WTC11 (cell line): Measurements from ENCODE around the gene MREG. TPM values are rescaled to one million over a fixed set of nuclear protein-coding genes. Genes with fewer than 3 reads are reported as not detected.
A peak's percentile ranks its signal among the peaks of the same experiment; 100 is the strongest.

Source experiments
- ATAC-seq: fragments of 200-7000 bp; cut with Tn5 transposase; 2 replicates; pipeline ENCODE4 v1.10.0; 2021; ENCODE audit warnings: mild to moderate bottlenecking, moderate library complexity
- CTCF ChIA-PET: fragments of 300-600 bp; sonication (Branson Sonifier 250); formaldehyde crosslinking; loops from one replicate; lab custom pipeline; 2021; ENCODE audit warnings: antibody characterized with exemption; lab: Charles Lee
- POLR2A ChIA-PET: fragments of 350-600 bp; sonication (Branson Sonifier 250); formaldehyde crosslinking; loops from one replicate; lab custom pipeline; 2021; ENCODE audit warnings: antibody characterized with exemption; lab: Charles Lee
- DNase-seq: peaks from one replicate; pipeline ENCODE4 v3.0.0; 2021; ENCODE audit warnings: low spot score
- H3K27ac Mint-ChIP-seq: 2 replicates; pipeline ENCODE4 v1.8.0; 2021; ENCODE audit warnings: mixed read lengths
- H3K27me3 Mint-ChIP-seq: 2 replicates; pipeline ENCODE4 v1.8.0; 2021; ENCODE audit warnings: low read depth, mild to moderate bottlenecking, moderate library complexity, mixed read lengths
- H3K36me3 Mint-ChIP-seq: 2 replicates; pipeline ENCODE4 v1.8.0; 2021; ENCODE audit warnings: mixed read lengths
- H3K4me1 Mint-ChIP-seq: 2 replicates; pipeline ENCODE4 v1.8.0; 2022; ENCODE audit warnings: mixed read lengths
- H3K4me3 Mint-ChIP-seq: 2 replicates; pipeline ENCODE4 v1.8.0; 2021; ENCODE audit warnings: mild to moderate bottlenecking, moderate library complexity, mixed read lengths
- H3K9me3 Mint-ChIP-seq: 2 replicates; pipeline ENCODE4 v1.8.0; 2021; ENCODE audit warnings: mixed read lengths
- ARID4B ChIP-seq: sonication (generic); formaldehyde crosslinking; IDR thresholded peaks from 2 replicates; pipeline ENCODE4 v1.8.0; 2023; ENCODE audit warnings: missing genetic modification reagents, mild to moderate bottlenecking, borderline replicate concordance
- ATF1 ChIP-seq: sonication (generic); formaldehyde crosslinking; IDR thresholded peaks from 2 replicates; pipeline ENCODE4 v1.8.1; 2023; ENCODE audit warnings: mild to moderate bottlenecking, moderate library complexity, missing genetic modification reagents
- E2F1 ChIP-seq: sonication (generic); formaldehyde crosslinking; IDR thresholded peaks from 2 replicates; pipeline ENCODE4 v1.8.0; 2022; ENCODE audit warnings: mild to moderate bottlenecking, missing genetic modification reagents
- EMX1 ChIP-seq: fragments of 250-450 bp; sonication (Bioruptor Pico); IDR thresholded peaks from 2 replicates; pipeline ENCODE4 v1.8.0; 2021; ENCODE audit warnings: mild to moderate bottlenecking
- ERG ChIP-seq: fragments of 250-450 bp; sonication (Bioruptor Pico); IDR thresholded peaks from 2 replicates; pipeline ENCODE4 v1.8.0; 2021; ENCODE audit warnings: mild to moderate bottlenecking
- GTF2I ChIP-seq: fragments of 250-450 bp; sonication (Bioruptor Pico); conservative IDR thresholded peaks from 2 replicates; pipeline ENCODE4 v1.4.0; 2021; ENCODE audit warnings: mild to moderate bottlenecking
- SOX15 ChIP-seq: fragments of 250-450 bp; sonication (Bioruptor Pico); IDR thresholded peaks from 2 replicates; pipeline ENCODE4 v1.9.0; 2021; ENCODE audit warnings: mild to moderate bottlenecking
- SP1 ChIP-seq: sonication (generic); formaldehyde crosslinking; conservative IDR thresholded peaks from 2 replicates; pipeline ENCODE4 v1.8.1; 2022; ENCODE audit warnings: missing genetic modification reagents
- TCF7 ChIP-seq: sonication (generic); formaldehyde crosslinking; IDR thresholded peaks from 2 replicates; pipeline ENCODE4 v1.8.0; 2022; ENCODE audit warnings: mild to moderate bottlenecking, low read depth, missing genetic modification reagents, moderate library complexity
- TP53 ChIP-seq: sonication (generic); formaldehyde crosslinking; IDR thresholded peaks from 2 replicates; pipeline ENCODE4 v1.8.1; 2023; ENCODE audit warnings: mild to moderate bottlenecking, missing genetic modification reagents
- ZBTB43 ChIP-seq: sonication (generic); formaldehyde crosslinking; IDR thresholded peaks from 2 replicates; pipeline ENCODE4 v1.8.1; 2023; ENCODE audit warnings: mild to moderate bottlenecking, missing genetic modification reagents
- ZMAT4 ChIP-seq: fragments of 250-450 bp; sonication (Bioruptor Pico); IDR thresholded peaks from 2 replicates; pipeline ENCODE4 v1.9.0; 2021; ENCODE audit warnings: mild to moderate bottlenecking
- ZNF317 ChIP-seq: sonication (generic); formaldehyde crosslinking; IDR thresholded peaks from 2 replicates; pipeline ENCODE4 v1.8.1; 2023; ENCODE audit warnings: low read depth, mild to moderate bottlenecking, moderate library complexity, missing genetic modification reagents, borderline replicate concordance
- ZNF532 ChIP-seq: fragments of 250-450 bp; sonication (Bioruptor Pico); IDR thresholded peaks from 2 replicates; pipeline ENCODE4 v1.9.0; 2021; ENCODE audit warnings: mild to moderate bottlenecking, borderline replicate concordance
- ZSCAN18 ChIP-seq: fragments of 250-450 bp; sonication (Bioruptor Pico); IDR thresholded peaks from 2 replicates; pipeline ENCODE4 v2.1.2; 2022; ENCODE audit warnings: mild to moderate bottlenecking, moderate library complexity
- total RNA-seq: library from RNA; stranded (reverse); gene quantifications from 3 replicates; pipeline ENCODE4 v1.2.3, GENCODE V29; 2021
- TF ChIP-seq, protein P1 (sequence below): sonication (generic); formaldehyde crosslinking; conservative IDR thresholded peaks from 2 replicates; pipeline ENCODE4 v1.8.1; 2022; ENCODE audit warnings: mild to moderate bottlenecking, missing genetic modification reagents

The MREG gene
- total RNA-seq, 1 experiment from 2014 or later, result 23.8 TPM

GRCh38 chr2:216003876-216004696, 9.3 kb downstream of the MREG start (continued):
- TF ChIP-seq ZBTB43 (CRISPR knock-in tag) (no peak), EMX1 (CRISPR knock-in tag) (no peak), TCF7 (CRISPR knock-in tag) (no peak), ZMAT4 (CRISPR knock-in tag) (no peak), ZNF317 (no peak), SOX15 (CRISPR knock-in tag) (no peak)
- TF ChIP-seq, all 79 proteins: peak for 0

DNA sequence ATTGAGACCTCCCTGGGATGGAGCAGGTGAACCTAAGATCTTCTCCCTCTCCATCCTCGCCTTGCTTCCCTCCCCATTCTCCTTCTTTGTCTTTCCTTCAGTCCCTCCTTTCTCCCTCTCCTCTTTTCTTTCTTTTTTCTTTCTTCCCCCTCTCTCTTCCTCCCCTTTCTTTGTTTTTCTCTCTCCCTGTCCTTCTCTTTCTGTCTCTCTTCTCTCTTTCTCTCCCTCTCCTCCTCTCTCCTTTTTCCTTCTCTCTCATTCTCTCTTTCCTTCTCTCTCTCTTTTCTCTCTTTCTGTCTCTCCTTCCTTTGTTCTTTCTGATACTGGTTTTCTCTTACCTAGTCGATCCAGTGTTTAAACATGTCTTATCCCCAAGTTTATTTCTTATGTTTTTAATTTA, 10.7 kb downstream of the MREG start:
- no peak for TF ChIP-seq SP1 (CRISPR knock-in tag)
- TF ChIP-seq, protein P1, sequence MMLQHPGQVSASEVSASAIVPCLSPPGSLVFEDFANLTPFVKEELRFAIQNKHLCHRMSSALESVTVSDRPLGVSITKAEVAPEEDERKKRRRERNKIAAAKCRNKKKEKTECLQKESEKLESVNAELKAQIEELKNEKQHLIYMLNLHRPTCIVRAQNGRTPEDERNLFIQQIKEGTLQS (CRISPR knock-in tag), result no peak
- TF ChIP-seq ATF1 (CRISPR knock-in tag), result no peak
- TF ChIP-seq TP53 (CRISPR knock-in tag), result no peak
- no peak for TF ChIP-seq ERG (CRISPR knock-in tag)
- TF ChIP-seq ZSCAN18 (CRISPR knock-in tag), result no peak
- TF ChIP-seq E2F1 (CRISPR knock-in tag), result no peak
- TF ChIP-seq TCF7 (CRISPR knock-in tag), result no peak
- TF ChIP-seq, all 79 proteins: peak for 0
- POLR2A ChIA-PET, result no interaction called here
- H3K4me3 Mint-ChIP-seq, result no peak overlapping the region
- H3K9me3 Mint-ChIP-seq, result no peaks in the 10 kb centered on the region
- no peaks in the 10 kb centered on the region for H3K27me3 Mint-ChIP-seq
- CTCF ChIA-PET, result interaction anchor here (0.9 to 1.5 kb wide), 3 partner anchors 10 to 53 kb away, joined by 3 to 6 read pairs (median 4); no protein-coding TSS in a partner anchor
- peaks cover 48% of the 10 kb centered on the region for H3K4me1 Mint-ChIP-seq
- DNase-seq, result no peak
- H3K36me3 Mint-ChIP-seq, result no peaks in the 10 kb centered on the region
- no peak for ATAC-seq
- H3K27ac Mint-ChIP-seq, result peak overlapping the region; percentile 64

GRCh38 chr2:216002101-216002678, 11.2 kb downstream of the MREG start:
- ATAC-seq (no peak), DNase-seq (no peak)
- Mint-ChIP-seq H3K4me3 (no peak overlapping the region), H3K4me1 (peaks cover 45% of the 10 kb centered on the region), H3K36me3 (peaks cover 2% of the 10 kb centered on the region; the same call in 1 of the 2 replicates), H3K27me3 (no peaks in the 10 kb centered on the region), H3K9me3 (no peaks in the 10 kb centered on the region), H3K27ac (peak overlapping the region; percentile 64)
- ChIA-PET CTCF (interaction anchor here (0.9 to 1.7 kb wide), 3 partner anchors 10 to 52 kb away, joined by 3 to 5 read pairs (median 4); no protein-coding TSS in a partner anchor), POLR2A (interaction anchor here (0.5 to 1.4 kb wide), 2 partner anchors 17 to 47 kb away, joined by 3 to 10 read pairs; no protein-coding TSS in a partner anchor)
- TF ChIP-seq ARID4B (CRISPR knock-in tag) (no peak), GTF2I (CRISPR knock-in tag) (no peak), ZNF532 (CRISPR knock-in tag) (no peak)
